Skeletal muscle cell (primary cell): Measurements from ENCODE around the gene HIKESHI.
A peak's percentile ranks its signal among the peaks of the same experiment; 100 is the strongest.

Experiments used
- DNase-seq: peaks from one replicate; pipeline ENCODE4 v3.0.0-alpha.2; 2010; ENCODE audit warnings: low read depth
- H3K4me3 ChIP-seq: 2 replicates; pipeline ENCODE4 v1.5.1; 2011; ENCODE audit warnings: low read depth, mild to moderate bottlenecking, control low read depth, low read length, moderate library complexity

Gene HIKESHI

DNA sequence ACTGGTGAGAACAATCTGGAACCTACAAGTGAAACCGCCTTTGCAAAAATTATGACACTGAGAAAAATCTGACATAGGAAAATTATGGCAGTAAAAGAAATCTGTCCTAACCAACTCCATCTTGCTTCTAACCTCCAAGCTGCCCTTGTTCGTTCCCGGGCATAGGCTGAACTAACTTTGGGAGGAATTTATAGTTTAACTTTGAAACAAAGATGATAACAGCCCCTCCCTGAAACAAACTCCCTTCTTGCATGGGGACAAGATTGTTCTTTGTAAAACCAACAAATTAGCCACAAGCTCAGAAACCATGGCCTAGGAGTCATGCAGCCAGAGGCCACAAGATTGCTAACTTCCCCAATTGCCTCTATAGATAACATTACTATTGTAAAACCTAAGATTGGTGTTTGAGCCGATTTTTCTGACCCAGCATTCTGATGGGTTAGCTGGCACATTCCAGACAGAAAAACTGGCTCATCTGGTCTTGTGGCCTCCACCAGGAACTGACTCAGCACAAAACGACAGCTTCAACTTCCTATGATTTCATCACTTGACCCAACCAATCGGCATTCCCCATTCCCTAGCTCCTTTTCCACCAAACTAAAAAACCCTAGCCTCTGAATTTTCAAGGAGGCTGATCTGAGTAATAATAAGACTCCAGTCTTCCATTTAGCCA is 69.0 kb downstream of the HIKESHI start:
- no peak overlapping the region for H3K4me3 ChIP-seq
- no peak for DNase-seq

DNA sequence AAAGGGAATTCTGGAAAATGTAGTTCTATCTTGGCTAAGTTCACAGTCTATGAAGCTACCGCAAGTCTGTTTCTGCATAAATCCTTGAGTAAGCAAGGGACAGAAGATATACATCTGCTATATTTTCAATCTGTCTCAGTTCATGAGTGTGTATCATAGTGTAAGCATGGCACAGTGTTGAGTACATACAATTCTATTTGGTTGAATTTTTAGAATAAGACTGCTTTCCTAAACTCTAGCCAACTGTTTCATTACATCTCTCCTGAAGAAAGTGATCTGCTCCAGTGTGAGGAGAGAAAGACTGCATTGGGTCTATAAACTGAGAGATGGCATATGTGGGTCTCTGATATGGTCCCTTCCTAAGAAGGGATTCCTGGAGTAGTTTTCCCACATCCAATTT is 70.0 kb downstream of the HIKESHI start:
- H3K4me3 ChIP-seq = no peak overlapping the region
- no peak for DNase-seq

DNA sequence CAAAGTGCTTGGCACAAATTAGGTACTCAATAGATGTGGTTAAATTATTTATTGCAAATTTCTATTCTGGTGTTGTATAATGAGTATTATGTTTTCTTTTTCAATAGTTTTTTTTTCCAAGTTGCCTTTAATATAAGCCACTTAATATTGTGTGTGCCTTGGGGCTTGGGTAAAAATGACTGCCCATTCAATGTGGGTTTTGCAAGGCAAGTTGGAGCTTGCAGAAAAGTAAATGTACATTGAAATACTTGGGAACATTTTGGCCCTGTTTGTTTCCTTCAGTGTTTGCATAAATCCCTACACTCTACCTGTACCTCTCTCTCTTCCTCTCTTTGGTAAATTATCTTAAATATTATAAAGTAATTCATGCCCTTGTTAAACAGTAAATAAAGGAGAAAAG is 70.5 kb downstream of the HIKESHI start:
- H3K4me3 ChIP-seq = no peak overlapping the region
- no peak for DNase-seq

DNA sequence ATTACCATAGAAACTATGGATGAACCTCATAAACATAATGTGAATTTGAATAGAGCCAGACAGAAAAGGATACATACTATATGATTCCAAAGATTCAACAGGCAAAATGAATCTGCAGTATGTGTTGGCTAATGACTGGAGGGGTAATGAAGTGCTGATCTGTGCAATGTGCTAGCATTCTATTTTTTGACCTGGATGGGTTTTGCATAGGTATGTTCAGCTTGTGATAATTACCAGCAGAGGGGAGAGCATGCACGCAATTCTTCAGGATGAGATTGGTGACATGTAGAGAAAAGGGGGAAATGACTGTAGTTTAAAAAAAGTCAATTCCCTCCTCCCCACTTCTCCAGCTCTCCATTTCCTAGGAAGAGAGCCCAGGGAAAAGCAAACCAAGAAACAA is 72.0 kb downstream of the HIKESHI start:
- no peak for DNase-seq
- H3K4me3 ChIP-seq = no peak overlapping the region

DNA sequence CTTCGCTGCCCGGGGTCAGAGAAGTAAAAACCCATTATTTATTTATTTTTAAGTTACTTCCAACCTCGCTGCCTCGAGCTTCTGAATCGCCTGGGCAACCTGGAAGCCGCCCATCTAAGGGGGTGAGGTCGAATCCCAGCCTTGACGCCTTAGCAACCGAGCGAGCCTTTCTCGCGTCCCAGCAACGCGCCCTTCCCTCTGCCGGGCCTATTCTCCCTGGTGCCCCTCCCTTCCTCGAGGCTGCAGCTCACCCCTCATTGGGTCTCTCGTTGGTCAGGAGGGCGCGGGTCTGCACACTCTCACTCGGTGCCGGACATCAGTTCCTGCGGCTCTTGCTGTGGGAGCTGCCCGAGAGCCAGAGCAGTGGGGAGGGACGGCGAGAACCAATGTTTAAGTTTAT is 72.5 kb downstream of the HIKESHI start, which contains the start of gene CCDC81:
CCDC81 (plus strand) TSS at position 302 of the 400 bp plus-strand sequence. CDS start 277 bp downstream, outside the sequence.
- H3K4me3 ChIP-seq = peak within 1 kb of the TSS; percentile 27
- DNase-seq = no peak

DNA sequence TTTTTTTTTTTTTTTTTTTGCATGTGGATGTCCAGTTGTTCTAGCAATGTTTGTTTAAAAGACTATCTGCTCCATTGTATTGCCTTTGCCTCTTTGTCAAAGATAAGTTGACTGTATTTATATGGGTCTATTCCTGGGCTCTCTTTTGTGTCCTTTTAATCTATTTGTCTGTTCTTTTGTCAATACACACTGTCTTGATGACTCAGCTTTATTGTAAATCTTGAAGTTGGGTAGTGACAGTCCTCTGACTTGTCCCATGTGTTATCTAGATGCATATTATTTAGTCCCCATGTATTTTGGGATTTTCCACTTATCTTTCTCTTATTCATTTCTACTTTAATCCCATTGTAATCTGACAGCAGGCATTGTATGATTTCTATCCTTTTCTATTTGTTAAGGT is 75.9 kb downstream of the HIKESHI start:
- H3K4me3 ChIP-seq = no peak overlapping the region
- DNase-seq = no peak

DNA sequence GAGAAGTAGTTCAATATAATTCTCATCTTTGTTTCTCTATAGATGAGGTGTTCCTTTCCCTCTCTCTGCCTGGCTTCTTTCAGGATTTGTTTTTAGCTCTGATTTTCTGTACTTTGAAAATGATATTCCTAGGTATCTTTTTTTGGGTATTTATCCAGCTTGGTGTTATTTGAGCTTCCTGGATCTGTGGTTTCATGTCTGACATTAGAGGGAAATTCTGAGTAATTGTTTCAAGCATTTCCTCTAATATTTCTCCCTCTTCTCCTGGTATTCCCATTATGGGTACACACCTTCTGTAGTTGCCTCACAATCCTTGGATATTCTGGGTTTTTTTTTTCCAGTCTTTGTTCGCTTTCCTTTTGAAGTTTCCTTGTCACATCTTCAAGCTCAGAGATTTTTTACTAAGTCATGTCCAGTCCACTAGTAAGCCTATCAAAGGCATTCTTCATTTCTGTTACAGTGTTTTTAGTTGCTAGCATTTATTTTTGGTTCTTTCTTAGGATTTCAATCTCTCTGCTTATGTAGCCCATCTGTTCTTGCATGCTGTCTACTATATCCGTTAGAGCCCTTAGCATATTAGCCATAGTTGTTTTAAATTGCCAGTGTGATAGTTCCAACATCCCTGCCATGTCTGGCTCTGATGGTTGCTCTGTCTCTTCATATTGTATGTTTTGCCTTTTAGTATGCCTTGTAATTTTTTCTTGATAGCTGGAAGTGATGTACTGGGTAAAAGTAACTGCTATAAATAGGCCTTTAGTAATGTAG is 78.4 kb downstream of the HIKESHI start:
- no peak for DNase-seq

DNA sequence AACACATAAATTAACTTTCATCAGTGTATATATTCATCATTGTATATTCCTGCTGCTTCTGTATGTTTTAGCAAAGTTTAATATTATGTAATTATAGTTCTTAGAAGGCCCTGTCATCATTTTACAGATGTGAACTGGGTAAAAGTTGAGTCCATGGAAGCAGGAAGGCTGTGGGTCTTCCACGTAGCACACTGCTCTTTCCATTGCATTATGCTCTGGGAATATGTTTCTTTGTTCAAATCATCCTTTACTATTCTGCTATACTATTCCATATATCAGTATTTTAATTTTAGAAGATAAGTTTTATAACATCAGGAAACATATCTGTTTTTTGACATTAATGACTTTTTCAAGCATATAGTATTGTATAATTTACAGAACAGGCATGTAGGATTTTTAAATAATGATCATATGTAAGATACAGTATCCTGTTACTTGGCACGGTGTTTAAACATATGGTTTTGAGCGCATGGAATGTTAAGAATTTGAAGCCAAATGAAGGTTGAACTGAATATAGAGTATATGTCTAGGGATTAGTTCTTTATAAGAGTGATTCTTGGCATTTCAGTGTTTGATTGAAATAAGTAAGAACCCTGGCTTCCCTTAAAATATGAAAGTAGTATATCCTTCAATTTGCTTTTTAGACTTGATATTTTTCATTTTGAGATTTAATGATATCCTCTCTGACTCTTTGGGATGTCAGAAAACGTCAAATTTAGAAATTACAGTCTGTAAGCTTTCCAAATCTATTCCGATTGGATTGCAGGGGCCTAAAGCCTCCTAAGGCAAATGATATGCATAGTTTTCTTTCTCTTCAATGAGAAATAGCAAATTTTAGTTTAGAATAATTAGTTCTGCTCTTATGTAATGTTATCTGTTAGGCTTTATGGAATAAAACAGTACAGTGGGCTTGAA is 81.3 kb downstream of the HIKESHI start:
- DNase-seq = no peak
- no peak overlapping the region for H3K4me3 ChIP-seq

More for the DNA sequence above, 78.4 kb downstream of the HIKESHI start:
- no peak overlapping the region for H3K4me3 ChIP-seq

DNA sequence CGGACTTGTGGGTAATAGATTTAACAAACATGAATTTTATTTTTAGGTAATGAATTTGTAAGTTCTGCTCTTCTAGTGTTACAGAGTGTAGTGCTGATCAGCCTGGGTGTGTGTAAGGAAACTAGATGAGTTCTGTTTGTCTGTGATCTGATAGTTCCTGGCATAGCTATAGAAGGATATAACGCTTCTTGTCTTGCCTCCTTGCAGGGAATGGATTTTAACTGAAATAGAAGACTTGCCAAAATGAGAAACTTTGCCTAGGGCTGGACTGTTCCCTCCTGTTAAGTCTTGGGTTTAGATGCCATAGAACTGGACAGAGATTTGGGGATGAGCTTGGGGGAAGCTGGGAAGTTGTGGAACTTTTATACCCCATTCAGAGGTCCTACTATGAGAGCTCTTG is 84.2 kb downstream of the HIKESHI start:
- H3K4me3 ChIP-seq = no peak overlapping the region
- DNase-seq = no peak

DNA sequence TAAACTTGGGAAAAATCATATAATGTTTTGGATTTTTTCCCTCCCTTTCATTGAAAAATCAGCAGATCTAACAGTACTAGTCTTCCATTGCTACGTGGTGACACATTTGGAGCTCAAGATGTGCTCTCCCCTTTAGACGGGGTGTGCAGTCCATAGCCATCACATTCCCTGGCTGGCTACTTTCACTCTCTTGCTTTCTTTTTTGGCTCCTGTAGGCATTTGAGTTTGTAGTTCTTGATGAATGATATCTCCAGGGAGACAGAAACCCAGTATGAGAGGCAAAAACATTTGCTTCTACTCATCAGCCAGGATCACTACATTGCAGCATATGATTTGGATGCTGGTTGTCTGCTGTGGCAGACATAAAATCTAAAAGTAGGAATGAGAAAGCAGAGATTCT is 84.7 kb downstream of the HIKESHI start:
- no peak overlapping the region for H3K4me3 ChIP-seq
- no peak for DNase-seq

DNA sequence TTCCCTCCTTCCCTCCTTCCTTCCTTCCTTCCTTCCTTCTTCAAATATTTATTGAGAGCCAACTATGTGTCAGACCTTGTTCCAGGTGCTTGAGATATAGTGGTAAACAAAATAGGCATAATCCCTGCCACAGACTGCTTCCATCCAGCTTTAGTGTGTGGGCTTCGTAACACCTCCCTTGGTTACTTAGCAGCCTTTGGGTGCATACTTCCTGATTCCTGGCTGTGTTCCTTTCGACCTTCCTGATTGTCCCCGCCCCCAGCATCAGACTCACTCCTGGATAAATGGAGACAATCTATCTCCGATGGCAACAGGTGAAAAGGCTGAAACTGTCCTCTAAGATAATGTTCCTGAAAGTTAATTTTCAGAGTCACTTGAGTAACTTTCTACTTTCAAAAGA is 86.2 kb downstream of the HIKESHI start:
- no peak overlapping the region for H3K4me3 ChIP-seq
- no peak for DNase-seq

DNA sequence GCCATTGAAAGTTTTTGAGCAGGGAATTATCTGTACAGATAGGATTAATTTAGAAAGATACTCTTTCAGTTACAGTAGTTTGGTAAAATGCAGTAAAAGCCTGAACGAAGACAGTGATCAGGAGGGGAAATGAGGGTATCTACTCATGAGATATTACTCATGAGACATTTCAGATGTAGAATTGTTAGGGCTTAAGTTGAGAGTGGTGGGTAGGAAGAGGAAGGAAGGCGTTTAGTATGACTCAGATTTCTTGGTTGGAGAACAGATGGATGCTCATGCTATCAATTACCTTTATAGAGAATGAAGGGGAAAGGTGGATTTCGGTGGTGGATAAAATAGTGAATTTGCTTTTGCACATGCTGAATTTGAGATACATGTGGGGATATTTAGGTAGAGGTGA is 88.4 kb downstream of the HIKESHI start:
- DNase-seq = no peak
- H3K4me3 ChIP-seq = no peak overlapping the region

DNA sequence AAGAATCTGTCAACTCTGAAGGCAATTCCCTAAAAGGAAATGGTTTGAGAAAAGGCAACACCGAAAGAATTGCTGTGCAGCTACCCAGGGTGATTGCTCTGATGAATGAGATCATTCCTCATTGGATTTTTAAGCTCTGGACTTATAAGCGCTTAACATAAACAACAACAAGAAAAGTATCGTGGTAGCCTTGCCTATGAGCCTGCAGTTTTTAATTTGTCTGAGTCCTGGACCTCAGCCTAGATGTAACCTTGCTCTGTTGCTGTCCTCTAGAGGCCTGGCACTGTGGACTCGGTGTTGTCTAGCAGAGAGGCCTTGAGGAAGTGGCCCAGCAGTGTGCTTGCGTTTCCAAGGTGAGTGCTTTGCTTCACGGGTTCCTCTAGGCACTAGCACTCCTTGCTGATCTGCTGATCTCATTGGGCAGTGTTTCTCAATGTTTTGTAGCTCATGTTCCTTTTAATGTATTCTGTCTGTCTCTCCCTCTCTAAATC is 93.1 kb downstream of the HIKESHI start:
- no peak overlapping the region for H3K4me3 ChIP-seq
- no peak for DNase-seq
